H9 (cell line): ENCODE data around the gene PTPN12. TPM values are rescaled to one million over a fixed set of nuclear protein-coding genes. Genes with fewer than 3 reads are reported as not detected.

Experiments used
- DNase-seq: peaks from one replicate; pipeline ENCODE4 v3.0.0-alpha.2; 2017
- H2AFZ ChIP-seq: one replicate; pipeline ENCODE4 v1.6.1; 2013; ENCODE audit warnings: mild to moderate bottlenecking, low read length, control low read depth, moderate library complexity
- H2AK5ac ChIP-seq: 2 replicates; pipeline ENCODE4 v1.6.1; 2013; ENCODE audit warnings: low read length, control low read depth, mixed read lengths; ENCODE audit not compliant: insufficient read length
- H2BK120ac ChIP-seq: one replicate; pipeline ENCODE4 v1.6.1; 2013; ENCODE audit warnings: low read depth, mild to moderate bottlenecking, low read length, control low read depth, inconsistent platforms; ENCODE audit not compliant: poor library complexity, severe bottlenecking
- H2BK12ac ChIP-seq: 2 replicates; pipeline ENCODE4 v1.6.1; 2013; ENCODE audit warnings: low read length, control low read depth, mixed read lengths, low read depth; ENCODE audit not compliant: insufficient read length
- H2BK15ac ChIP-seq: 2 replicates; pipeline ENCODE4 v1.6.1; 2013; ENCODE audit warnings: low read depth, low read length, control low read depth
- H2BK20ac ChIP-seq: one replicate; pipeline ENCODE4 v1.6.1; 2013; ENCODE audit warnings: low read depth, mild to moderate bottlenecking, low read length, control low read depth, inconsistent platforms; ENCODE audit not compliant: poor library complexity, severe bottlenecking
- H2BK5ac ChIP-seq: 2 replicates; pipeline ENCODE4 v1.6.1; 2013; ENCODE audit warnings: low read length, control low read depth, mixed read lengths; ENCODE audit not compliant: insufficient read length
- H3K14ac ChIP-seq: 2 replicates; pipeline ENCODE4 v1.6.1; 2013; ENCODE audit warnings: low read length, control low read depth; ENCODE audit not compliant: insufficient read depth
- H3K18ac ChIP-seq: 2 replicates; pipeline ENCODE4 v1.6.1; 2013; ENCODE audit warnings: low read depth, mild to moderate bottlenecking, mixed read lengths, low read length, control low read depth; ENCODE audit not compliant: insufficient read length
- H3K23ac ChIP-seq: 2 replicates; pipeline ENCODE4 v1.6.1; 2013; ENCODE audit warnings: low read length, control low read depth, mixed read lengths, low read depth; ENCODE audit not compliant: insufficient read length
- H3K23me2 ChIP-seq: 2 replicates; pipeline ENCODE4 v1.6.1; 2013; ENCODE audit warnings: low read depth, mild to moderate bottlenecking, mixed read lengths, low read length, control low read depth; ENCODE audit not compliant: insufficient read length, poor library complexity, severe bottlenecking
- H3K27ac ChIP-seq: 2 replicates; pipeline ENCODE4 v1.5.1; 2013; ENCODE audit warnings: low read length, control low read depth, mixed read lengths, low read depth; ENCODE audit not compliant: insufficient read length
- H3K27me3 ChIP-seq: 2 replicates; pipeline ENCODE4 v1.6.1; 2013; ENCODE audit warnings: low read length, control low read depth, inconsistent platforms; ENCODE audit not compliant: insufficient read depth
- H3K4ac ChIP-seq: 2 replicates; pipeline ENCODE4 v1.6.1; 2013; ENCODE audit warnings: low read depth, mild to moderate bottlenecking, control low read depth, inconsistent platforms, low read length, moderate library complexity
- H3K4me1 ChIP-seq: 2 replicates; pipeline ENCODE4 v1.6.1; 2013; ENCODE audit warnings: low read length, control low read depth, inconsistent platforms; ENCODE audit not compliant: insufficient read depth
- H3K4me2 ChIP-seq: 2 replicates; pipeline ENCODE4 v1.6.1; 2013; ENCODE audit warnings: low read length, control low read depth, mixed read lengths; ENCODE audit not compliant: insufficient read length, insufficient read depth
- H3K56ac ChIP-seq: 2 replicates; pipeline ENCODE4 v1.6.1; 2013; ENCODE audit warnings: low read depth, mild to moderate bottlenecking, mixed read lengths, low read length, control low read depth; ENCODE audit not compliant: insufficient read length
- H3K79me1 ChIP-seq: 2 replicates; pipeline ENCODE4 v1.6.1; 2013; ENCODE audit warnings: low read depth, mild to moderate bottlenecking, moderate library complexity, low read length, control low read depth, inconsistent platforms; ENCODE audit not compliant: insufficient read depth, poor library complexity, severe bottlenecking
- H3K79me2 ChIP-seq: 2 replicates; pipeline ENCODE4 v1.6.1; 2013; ENCODE audit warnings: low read length, control low read depth, inconsistent platforms; ENCODE audit not compliant: insufficient read depth
- H3K9ac ChIP-seq: 2 replicates; pipeline ENCODE4 v1.6.1; 2013; ENCODE audit warnings: low read length, control low read depth, mixed read lengths; ENCODE audit not compliant: insufficient read length; ENCODE audit errors: extremely low read depth
- H3K9me3 ChIP-seq: one replicate; pipeline ENCODE4 v1.6.1; 2013; ENCODE audit warnings: low read depth, low read length, inconsistent platforms; ENCODE audit not compliant: control insufficient read depth
- H3T11ph ChIP-seq: one replicate; pipeline ENCODE4 v1.6.1; 2013; ENCODE audit warnings: mild to moderate bottlenecking, low read length, control low read depth, inconsistent platforms
- H4K20me1 ChIP-seq: one replicate; pipeline ENCODE4 v1.6.1; 2013; ENCODE audit not compliant: control insufficient read depth, insufficient read length, insufficient read depth
- H4K5ac ChIP-seq: 2 replicates; pipeline ENCODE4 v1.6.1; 2013; ENCODE audit warnings: low read depth, mild to moderate bottlenecking, mixed read lengths, low read length, control low read depth; ENCODE audit not compliant: insufficient read length
- H4K8ac ChIP-seq: replicated peaks from 2 replicates; pipeline ENCODE4 v1.6.1; 2013; ENCODE audit warnings: low read length, control low read depth, mixed read lengths, low read depth; ENCODE audit not compliant: insufficient read length
- H4K91ac ChIP-seq: 2 replicates; pipeline ENCODE4 v1.6.1; 2013; ENCODE audit warnings: low read depth, mild to moderate bottlenecking, moderate library complexity, mixed read lengths, low read length, control low read depth; ENCODE audit not compliant: insufficient read length
- H3K27ac Mint-ChIP-seq, 3 experiments: 2 replicates in 2 of 3; 3 replicates in 1 of 3; pipeline ENCODE4 v1.8.0; 2020 to 2021; ENCODE audit warnings: mixed read lengths in 3 of 3, mild to moderate bottlenecking in 1 of 3, moderate library complexity in 1 of 3
- H3K27me3 Mint-ChIP-seq: 2 replicates; pipeline ENCODE4 v1.8.0; 2021; ENCODE audit warnings: low read depth, mild to moderate bottlenecking, moderate library complexity, mixed read lengths
- H3K36me3 Mint-ChIP-seq, 3 experiments: 2 replicates in 2 of 3; 3 replicates in 1 of 3; pipeline ENCODE4 v1.8.0; 2020 to 2021; ENCODE audit warnings: low read depth in 3 of 3, mixed read lengths in 3 of 3; ENCODE audit not compliant: insufficient read depth in 1 of 3
- H3K4me1 Mint-ChIP-seq, 2 experiments: 2 replicates each; pipeline ENCODE4 v1.8.0; 2020; ENCODE audit warnings: mixed read lengths in 2 of 2
- H3K4me3 Mint-ChIP-seq, 2 experiments: 2 replicates in 1 of 2; 3 replicates in 1 of 2; pipeline ENCODE4 v1.8.0; 2020 to 2021; ENCODE audit warnings: mild to moderate bottlenecking in 2 of 2, mixed read lengths in 2 of 2, moderate library complexity in 1 of 2
- H3K9me3 Mint-ChIP-seq, 2 experiments: 2 replicates in 1 of 2; 3 replicates in 1 of 2; pipeline ENCODE4 v1.8.0; 2020; ENCODE audit warnings: mild to moderate bottlenecking in 2 of 2, mixed read lengths in 2 of 2, moderate library complexity in 1 of 2
- CTCF ChIP-seq: fragments of 200-600 bp; sonication (generic); conservative IDR thresholded peaks from 3 replicates; pipeline ENCODE4 v1.8.0; 2021; ENCODE audit warnings: antibody characterized with exemption, mild to moderate bottlenecking
- WGBS: extraction: QIAGEN DNeasy Blood & Tissue Kit; methylation state at CpG from one replicate; pipeline ENCODE4 v1.1.7; 2013; ENCODE audit warnings: missing lambda C conversion rate, low lambda C conversion rate, mixed read lengths; ENCODE audit not compliant: insufficient read length; ENCODE audit errors: extremely low coverage; 5-methylcytosine and 5-hydroxymethylcytosine counted together
- total RNA-seq: library from RNA; stranded (reverse); gene quantifications from 2 replicates; pipeline ENCODE4 v1.2.1, GENCODE V29; 2021

PTPN12 gene
- total RNA-seq, 1 experiment from 2014 or later: 128 TPM

GRCh38 chr7:77662869-77663268 is 125.8 kb downstream of the PTPN12 start:
- Histone ChIP-seq H3K9ac (no peak overlapping the region), H3K27ac (no peak overlapping the region), H3K27me3 (no peaks in the 10 kb centered on the region), H4K91ac (no peak overlapping the region), H2AK5ac (no peak overlapping the region), H2BK12ac (no peak overlapping the region), H3T11ph (no peak overlapping the region), H4K8ac (no peak overlapping the region), H2BK120ac (no peak overlapping the region), H4K5ac (no peak overlapping the region), H3K14ac (no peak overlapping the region), H3K23ac (no peak overlapping the region), H4K20me1 (no peaks in the 10 kb centered on the region), H2BK20ac (no peak overlapping the region), H3K79me2 (no peaks in the 10 kb centered on the region), H3K23me2 (no peaks in the 10 kb centered on the region), H3K79me1 (no peaks in the 10 kb centered on the region), H3K4me2 (no peak overlapping the region), H3K4me1 (no peaks in the 10 kb centered on the region), H3K18ac (no peak overlapping the region), H2BK15ac (no peak overlapping the region), H3K56ac (no peak overlapping the region), H2BK5ac (no peak overlapping the region), H3K9me3 (no peaks in the 10 kb centered on the region), H3K4ac (no peak overlapping the region), H2AFZ (no peak overlapping the region)
- Mint-ChIP-seq H3K27me3 (no peaks in the 10 kb centered on the region), H3K4me3 (no peak overlapping the region), H3K27ac (no peak overlapping the region; a peak in 1 of 7 replicates), H3K9me3 (no peaks in the 10 kb centered on the region; a peak in 2 of 5 replicates), H3K4me1 (peaks cover 4 to 6% of the 10 kb centered on the region in 2 experiments), H3K36me3 (peaks cover 0 to 16% (median 0%) of the 10 kb centered on the region in 3 experiments; a peak in 4 of 7 replicates)
- no peak for TF ChIP-seq CTCF
- no CpG with 5 or more reads among the region's 2 CpGs for WGBS
- no peak for DNase-seq
